ENCODE data around the gene C1orf232. TPM values are rescaled to one million over a fixed set of nuclear protein-coding genes. Genes with fewer than 3 reads are reported as not detected.

C1orf232 gene
- total and polyA plus RNA-seq, 8 donors: not detected

DNA sequence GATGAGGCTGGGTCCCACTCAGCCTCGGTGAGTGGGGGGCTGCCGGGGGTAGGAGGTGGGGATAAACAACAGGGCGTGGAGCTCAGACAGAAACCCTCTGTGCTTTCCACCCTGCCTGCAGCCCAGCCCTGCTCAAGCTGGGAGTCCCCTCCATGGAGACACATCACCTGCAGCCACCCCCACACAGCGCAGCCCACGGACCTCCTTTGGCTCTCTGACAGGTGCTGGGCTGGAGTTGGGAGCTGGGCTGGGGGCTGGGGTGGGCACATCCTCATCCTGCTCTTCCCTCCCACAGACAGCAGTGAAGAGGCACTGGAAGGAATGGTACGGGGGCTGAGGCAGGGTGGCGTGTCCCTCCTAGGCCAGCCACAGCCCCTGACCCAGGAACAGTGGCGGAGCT, 19.7 kb upstream of the C1orf232 start:
- no peaks in the 10 kb centered on the region for H3K4me1 ChIP-seq
- no peak overlapping the region for H3K27ac ChIP-seq
- no peak overlapping the region for H3K4me3 ChIP-seq
- peaks cover 0 to 17% of the 10 kb centered on the region in 2 donors for H3K36me3 ChIP-seq
- no peaks in the 10 kb centered on the region for H3K27me3 ChIP-seq
- DNase-seq (no peak), ATAC-seq (no peak)
- TF ChIP-seq CTCF (IDR thresholded peaks at IDR 0.05): no peak
- no peaks in the 10 kb centered on the region for H3K9me3 ChIP-seq
- intact Hi-C loops (cut with DNase I): no loop called here

DNA sequence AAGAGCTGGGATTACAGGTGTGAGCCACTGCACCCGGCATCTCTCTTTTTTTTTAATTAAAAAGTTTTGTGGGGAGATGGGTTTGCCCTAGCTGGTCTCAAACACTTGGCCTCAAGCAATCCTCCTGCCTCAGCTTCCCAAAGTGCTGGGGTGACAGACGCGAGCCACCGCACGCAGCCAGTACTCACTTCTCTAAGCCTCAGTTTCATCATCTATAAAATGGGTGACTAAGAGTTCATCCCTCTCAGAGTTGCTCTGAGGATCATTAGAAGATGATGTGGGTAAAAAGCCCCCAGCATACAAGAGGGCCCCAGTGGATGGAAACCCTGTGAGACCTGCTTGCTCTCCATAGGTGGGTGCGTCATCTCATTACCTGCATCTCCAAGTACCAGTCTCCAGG, 19.1 kb upstream of the C1orf232 start:
- Histone ChIP-seq H3K4me3 (no peak overlapping the region), H3K9me3 (no peaks in the 10 kb centered on the region), H3K27me3 (no peaks in the 10 kb centered on the region), H3K27ac (no peak overlapping the region), H3K36me3 (peaks cover 0 to 19% of the 10 kb centered on the region in 2 donors), H3K4me1 (no peaks in the 10 kb centered on the region)
- TF ChIP-seq CTCF (IDR thresholded peaks at IDR 0.05): no peak
- ATAC-seq (no peak), DNase-seq (no peak)
- intact Hi-C loops (cut with DNase I): no loop called here

GRCh38 chr1:26184883-26185282, 16.1 kb upstream of the C1orf232 start:
- Histone ChIP-seq H3K4me3 (no peak overlapping the region), H3K27ac (no peak overlapping the region), H3K4me1 (no peaks in the 10 kb centered on the region), H3K27me3 (no peaks in the 10 kb centered on the region), H3K9me3 (no peaks in the 10 kb centered on the region), H3K36me3 (peaks cover 0 to 32% of the 10 kb centered on the region in 2 donors)
- DNase-seq (no peak), ATAC-seq (no peak)
- TF ChIP-seq CTCF (IDR thresholded peaks at IDR 0.05): no peak
- intact Hi-C loops (cut with DNase I): no loop called here

DNA sequence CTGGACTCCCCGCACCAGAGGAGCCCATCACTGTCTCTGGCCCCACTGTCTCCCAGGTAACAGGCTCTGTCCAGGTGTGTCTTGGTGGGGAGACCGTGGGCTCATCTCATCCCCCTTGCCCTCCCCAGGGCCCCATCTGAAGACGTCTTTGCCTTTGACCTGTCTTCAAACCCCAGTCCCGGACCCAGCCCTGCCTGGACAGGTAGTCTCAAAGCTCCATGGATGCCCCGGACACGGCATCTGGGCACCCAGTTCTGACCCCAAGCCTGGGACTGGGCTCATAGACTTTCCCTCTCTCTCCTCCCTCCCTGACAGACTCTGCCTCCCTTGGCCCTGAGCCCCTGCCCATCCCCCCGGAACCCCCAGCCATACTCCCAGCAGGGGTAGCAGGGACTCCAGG, 15.3 kb upstream of the C1orf232 start:
- ATAC-seq: no peak
- H3K9me3 ChIP-seq: no peaks in the 10 kb centered on the region
- H3K4me1 ChIP-seq: no peaks in the 10 kb centered on the region
- TF ChIP-seq CTCF (IDR thresholded peaks at IDR 0.05): no peak
- H3K27me3 ChIP-seq: no peaks in the 10 kb centered on the region
- DNase-seq: no peak
- H3K4me3 ChIP-seq: no peak overlapping the region
- intact Hi-C loops (cut with DNase I): no loop called here
- H3K27ac ChIP-seq: no peak overlapping the region
- peaks cover 0 to 30% of the 10 kb centered on the region in 2 donors for H3K36me3 ChIP-seq

- Histone ChIP-seq H3K27me3 (no peaks in the 10 kb centered on the region), H3K4me3 (no peak overlapping the region), H3K36me3 (peaks cover 0 to 21% of the 10 kb centered on the region in 2 donors), H3K4me1 (no peaks in the 10 kb centered on the region), H3K9me3 (no peaks in the 10 kb centered on the region), H3K27ac (no peak overlapping the region)
- no peak for TF ChIP-seq CTCF (IDR thresholded peaks at IDR 0.05)
- ATAC-seq: no peak
- DNase-seq: no peak
- intact Hi-C loops (cut with DNase I): no loop called here
Measured at GRCh38 chr1:26182383-26182696, 13.6 kb upstream of the C1orf232 start.

All from left lung (tissue), 10 donors.